HG03095 (cell line): ENCODE data around the gene RNU5D-1.
"Not testable (repeated sequence)": the region's sequence is repeated elsewhere in the genome, so short reads cannot be mapped to it uniquely, and the experiment has no call there.

Source experiments
- ATAC-seq: cut with Tn5 transposase; IDR thresholded peaks from one replicate; pipeline ENCODE4 v1.9.1; 2021; ENCODE audit warnings: moderate library complexity; ENCODE audit not compliant: unreplicated experiment

The RNU5D-1 gene

GRCh38 chr1:44700573-44700972, 30.4 kb downstream of the RNU5D-1 start:
- ATAC-seq: no peak

GRCh38 chr1:44699375-44699774, 31.6 kb downstream of the RNU5D-1 start:
- not testable (repeated sequence) for ATAC-seq

GRCh38 chr1:44698138-44698537, 32.8 kb downstream of the RNU5D-1 start:
- ATAC-seq: no peak

GRCh38 chr1:44696789-44697345, 34.1 kb downstream of the RNU5D-1 start:
- ATAC-seq: no peak

- no peak for ATAC-seq
Observed at GRCh38 chr1:44696101-44696500, 34.9 kb downstream of the RNU5D-1 start.

GRCh38 chr1:44695671-44696070, 35.3 kb downstream of the RNU5D-1 start:
- ATAC-seq: no peak

- peak; percentile 70 for ATAC-seq
Observed at GRCh38 chr1:44694863-44695478, 36.0 kb downstream of the RNU5D-1 start.

- no peak for ATAC-seq
Observed at GRCh38 chr1:44693900-44694299, 37.1 kb downstream of the RNU5D-1 start.

GRCh38 chr1:44693159-44693558, 37.8 kb downstream of the RNU5D-1 start:
- ATAC-seq: no peak

- ATAC-seq: no peak
Observed at GRCh38 chr1:44689447-44689765, 41.6 kb downstream of the RNU5D-1 start.

- ATAC-seq: no peak
Observed at GRCh38 chr1:44688760-44689446, 42.1 kb downstream of the RNU5D-1 start.

- ATAC-seq: no peak
Observed at GRCh38 chr1:44685881-44686280, 45.1 kb downstream of the RNU5D-1 start.

GRCh38 chr1:44685218-44685617, 45.8 kb downstream of the RNU5D-1 start:
- no peak for ATAC-seq

- peak; percentile 80 for ATAC-seq
Observed at GRCh38 chr1:44684525-44684924, 46.4 kb downstream of the RNU5D-1 start.

GRCh38 chr1:44682883-44683265, 48.1 kb downstream of the RNU5D-1 start:
- no peak for ATAC-seq

- ATAC-seq: no peak
Observed at GRCh38 chr1:44681905-44682882, 48.8 kb downstream of the RNU5D-1 start.
